ENCODE measurements around the gene OR7C2.

OR7C2 gene

DNA sequence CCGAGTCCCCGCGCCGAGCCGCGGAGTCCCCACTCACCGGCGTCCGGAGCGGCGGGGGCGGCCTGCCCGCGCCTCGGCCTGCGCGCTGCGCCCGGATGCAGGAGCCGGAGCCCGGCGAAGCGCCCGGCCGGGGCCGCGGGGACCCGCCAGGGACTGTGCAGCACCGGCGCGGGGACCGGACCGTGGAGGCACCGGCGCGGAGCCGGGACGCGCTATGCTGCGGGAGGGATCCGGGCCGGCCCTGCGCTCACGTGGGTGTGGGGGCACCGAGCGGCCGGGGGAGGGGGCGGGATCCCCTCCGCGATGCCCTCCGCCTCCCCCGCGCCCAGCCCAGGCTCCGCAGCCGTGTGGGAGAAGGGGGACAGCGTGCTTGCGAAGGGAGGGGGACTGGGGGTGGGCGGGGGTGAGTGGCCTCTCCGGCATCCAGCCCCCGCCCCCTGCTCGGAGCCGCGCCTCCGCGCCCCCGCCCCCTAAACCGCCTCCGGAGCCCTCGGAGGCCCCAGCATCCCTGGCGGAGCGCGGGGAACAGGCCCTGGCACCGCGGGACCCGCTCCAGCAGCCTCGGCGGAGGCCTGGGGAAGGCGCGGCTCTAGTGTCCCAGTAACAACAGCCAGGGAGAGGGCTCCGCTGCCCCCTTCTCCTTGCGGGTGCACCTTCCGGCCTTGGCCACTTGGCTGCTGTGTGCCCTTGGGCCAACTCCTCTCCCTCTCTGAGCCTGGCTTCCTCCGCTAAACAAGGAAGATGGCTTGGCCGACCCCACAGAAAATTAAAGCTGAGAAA is 38.4 kb downstream of the OR7C2 start, which contains the start of gene SLC1A6:
Gene SLC1A6, minus strand, starts transcription at position 389 of the 780 bp plus-strand sequence. CDS start 6,954 bp downstream, outside the sequence.
- no peak for DNase-seq

DNA sequence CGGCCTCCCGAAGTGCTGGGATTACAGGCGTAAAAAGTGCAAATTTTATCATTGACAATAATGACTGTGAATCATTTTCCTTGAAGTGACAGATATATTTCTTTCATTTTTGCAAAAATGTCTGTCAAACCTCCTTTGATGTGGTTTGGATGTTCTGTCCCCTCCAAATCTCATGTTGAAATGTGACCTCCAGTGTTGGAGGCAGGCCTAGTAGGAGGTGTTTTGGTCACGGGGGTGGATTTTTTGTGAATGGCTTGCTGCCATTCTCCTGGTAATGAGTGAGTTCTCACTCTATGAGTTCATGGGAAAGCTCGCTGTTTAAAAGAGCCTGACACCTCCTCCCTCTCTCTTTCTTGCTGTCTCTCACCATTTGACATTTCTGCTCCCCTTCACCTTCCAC is 43.8 kb downstream of the OR7C2 start:
- DNase-seq, result no peak

Measured in activated CD4-positive, alpha-beta T cell treated with anti-CD3 and anti-CD28 coated beads, Interleukin-10, Interleukin-2, amounts not matched to agents 100 ng/mL and 50 ng/mL, durations not matched to agents 16 hours and 8 hours (primary cell).